ENCODE data around the gene CD59. TPM values are rescaled to one million over a fixed set of nuclear protein-coding genes. Genes with fewer than 3 reads are reported as not detected.
A peak's percentile ranks its signal among the peaks of the same experiment; 100 is the strongest.

Gene CD59
- total and polyA plus RNA-seq, 9 of the 15 experiments (the other 6 are each of a cell fraction or from before 2014, with no cell fraction given) = 38.1 to 338 (median 173) TPM

DNA sequence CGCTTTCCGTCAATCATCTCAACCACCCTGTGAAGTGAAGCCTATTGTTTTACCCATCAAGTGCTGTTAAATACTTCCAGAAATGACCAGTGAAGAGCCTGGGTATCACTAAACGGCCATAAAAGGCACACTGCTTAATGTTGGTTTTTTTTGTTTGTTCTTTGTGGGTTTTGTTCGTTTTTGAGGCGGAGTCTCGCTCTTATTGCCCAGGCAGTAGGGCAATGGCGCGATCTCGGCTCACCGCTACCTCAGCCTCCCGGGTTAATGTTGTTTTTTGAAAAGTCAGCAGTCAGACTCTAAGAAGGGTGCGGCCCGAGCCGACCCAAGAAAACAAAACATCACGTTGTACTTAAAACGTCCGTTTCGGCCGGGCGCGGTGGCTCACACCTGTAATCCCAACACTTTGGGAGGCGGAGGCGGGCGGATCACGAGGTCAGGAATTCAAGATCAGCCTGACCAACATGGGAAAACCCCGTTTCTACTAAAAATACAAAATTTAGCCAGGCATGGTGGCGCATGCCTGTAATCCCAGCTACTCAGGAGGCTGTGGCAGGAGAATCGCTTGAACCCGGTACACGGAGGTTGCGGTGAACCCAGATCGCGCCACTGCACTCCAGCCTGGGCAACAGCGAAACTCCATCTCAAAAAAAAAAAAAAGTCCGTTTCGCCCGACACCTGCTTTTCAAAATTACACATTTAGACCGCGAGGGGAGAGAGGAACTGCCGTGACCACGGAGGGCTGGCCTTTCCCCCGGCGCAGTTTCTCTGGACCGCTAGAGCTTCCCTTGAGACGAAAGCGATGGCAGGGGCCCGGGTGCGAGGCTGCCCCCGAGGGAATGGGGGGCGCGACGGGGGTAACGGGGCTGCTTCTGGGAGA lies 714 bp downstream of the CD59 start (continued):
- no peak for TF ChIP-seq KAT2B (IDR thresholded peaks at IDR 0.05; ENCODE audit: low read depth, low read length)
- TF ChIP-seq SNRNP70 (optimal IDR thresholded peaks at IDR 0.05; ENCODE audit: low read depth, low read length) = no peak
- 0 out of 2 replicates have a peak, but pooled peaks have one; percentile 78 for TF ChIP-seq KAT7 (CRISPR knock-in tag; IDR thresholded peaks at IDR 0.05; ENCODE audit: borderline replicate concordance)
- no peak for TF ChIP-seq ZSCAN29 (IDR thresholded peaks at IDR 0.05)
- TF ChIP-seq, protein P1, sequence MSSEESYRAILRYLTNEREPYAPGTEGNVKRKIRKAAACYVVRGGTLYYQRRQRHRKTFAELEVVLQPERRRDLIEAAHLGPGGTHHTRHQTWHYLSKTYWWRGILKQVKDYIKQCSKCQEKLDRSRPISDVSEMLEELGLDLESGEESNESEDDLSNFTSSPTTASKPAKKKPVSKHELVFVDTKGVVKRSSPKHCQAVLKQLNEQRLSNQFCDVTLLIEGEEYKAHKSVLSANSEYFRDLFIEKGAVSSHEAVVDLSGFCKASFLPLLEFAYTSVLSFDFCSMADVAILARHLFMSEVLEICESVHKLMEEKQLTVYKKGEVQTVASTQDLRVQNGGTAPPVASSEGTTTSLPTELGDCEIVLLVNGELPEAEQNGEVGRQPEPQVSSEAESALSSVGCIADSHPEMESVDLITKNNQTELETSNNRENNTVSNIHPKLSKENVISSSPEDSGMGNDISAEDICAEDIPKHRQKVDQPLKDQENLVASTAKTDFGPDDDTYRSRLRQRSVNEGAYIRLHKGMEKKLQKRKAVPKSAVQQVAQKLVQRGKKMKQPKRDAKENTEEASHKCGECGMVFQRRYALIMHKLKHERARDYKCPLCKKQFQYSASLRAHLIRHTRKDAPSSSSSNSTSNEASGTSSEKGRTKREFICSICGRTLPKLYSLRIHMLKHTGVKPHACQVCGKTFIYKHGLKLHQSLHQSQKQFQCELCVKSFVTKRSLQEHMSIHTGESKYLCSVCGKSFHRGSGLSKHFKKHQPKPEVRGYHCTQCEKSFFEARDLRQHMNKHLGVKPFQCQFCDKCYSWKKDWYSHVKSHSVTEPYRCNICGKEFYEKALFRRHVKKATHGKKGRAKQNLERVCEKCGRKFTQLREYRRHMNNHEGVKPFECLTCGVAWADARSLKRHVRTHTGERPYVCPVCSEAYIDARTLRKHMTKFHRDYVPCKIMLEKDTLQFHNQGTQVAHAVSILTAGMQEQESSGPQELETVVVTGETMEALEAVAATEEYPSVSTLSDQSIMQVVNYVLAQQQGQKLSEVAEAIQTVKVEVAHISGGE (CRISPR knock-in tag; IDR thresholded peaks at IDR 0.05) = no peak
- TF ChIP-seq, protein P2, sequence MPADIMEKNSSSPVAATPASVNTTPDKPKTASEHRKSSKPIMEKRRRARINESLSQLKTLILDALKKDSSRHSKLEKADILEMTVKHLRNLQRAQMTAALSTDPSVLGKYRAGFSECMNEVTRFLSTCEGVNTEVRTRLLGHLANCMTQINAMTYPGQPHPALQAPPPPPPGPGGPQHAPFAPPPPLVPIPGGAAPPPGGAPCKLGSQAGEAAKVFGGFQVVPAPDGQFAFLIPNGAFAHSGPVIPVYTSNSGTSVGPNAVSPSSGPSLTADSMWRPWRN (IDR thresholded peaks at IDR 0.05; ENCODE audit: low read depth) = no peak
- no peak for TF ChIP-seq ZNF197 (CRISPR knock-in tag; IDR thresholded peaks at IDR 0.05; ENCODE audit: low read depth)
- TF ChIP-seq ZNF408 (CRISPR knock-in tag; IDR thresholded peaks at IDR 0.05; ENCODE audit: low read depth) = no peak
- no peak for TF ChIP-seq ZNF124 (CRISPR knock-in tag; IDR thresholded peaks at IDR 0.05)
- no peak for TF ChIP-seq DNMT1 (IDR thresholded peaks at IDR 0.05)
- TF ChIP-seq SMAD1 (IDR thresholded peaks at IDR 0.05; ENCODE audit: low read depth, low read length, partially characterized antibody) = no peak
- peak; percentile 6 for TF ChIP-seq RBBP5 (IDR thresholded peaks at IDR 0.05; ENCODE audit: borderline replicate concordance, insufficient read depth, low read length, poor library complexity, severe bottlenecking)
- no peak for TF ChIP-seq MED1 (CRISPR knock-in tag; IDR thresholded peaks at IDR 0.05; ENCODE audit: borderline replicate concordance)
- TF ChIP-seq CAMTA2 (CRISPR knock-in tag; conservative IDR thresholded peaks at IDR 0.05) = no peak
- no peak for TF ChIP-seq ADNP (tag; IDR thresholded peaks at IDR 0.05)
- TF ChIP-seq, protein P3, sequence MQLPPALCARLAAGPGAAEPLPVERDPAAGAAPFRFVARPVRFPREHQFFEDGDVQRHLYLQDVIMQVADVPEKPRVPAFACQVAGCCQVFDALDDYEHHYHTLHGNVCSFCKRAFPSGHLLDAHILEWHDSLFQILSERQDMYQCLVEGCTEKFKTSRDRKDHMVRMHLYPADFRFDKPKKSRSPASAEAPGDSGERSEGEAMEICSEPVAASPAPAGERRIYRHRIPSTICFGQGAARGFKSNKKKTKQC (CRISPR knock-in tag; IDR thresholded peaks at IDR 0.05) = no peak
- no peak for TF ChIP-seq SIX5 (IDR thresholded peaks at IDR 0.05; ENCODE audit: borderline replicate concordance in 1 of 2, insufficient read depth in 1 of 2, low read depth in 1 of 2, low read length in 2 of 2)
- no peak for TF ChIP-seq HMG20A (CRISPR knock-in tag; conservative IDR thresholded peaks at IDR 0.05)
- peak; percentile 48; the same call in 1 of the 2 replicates for TF ChIP-seq ZNF316 (IDR thresholded peaks at IDR 0.05)

All from K562 (cell line).